GM12874 (cell line): Measurements from ENCODE around the gene LMNA.

Experiments
- CTCF ChIP-seq: IDR thresholded peaks from 2 replicates; pipeline ENCODE4 v1.5.1; 2011; ENCODE audit warnings: low read depth, mild to moderate bottlenecking, control low read depth, low read length, moderate library complexity; ENCODE audit not compliant: insufficient read depth

Gene LMNA

GRCh38 chr1:156102633-156103511 is 11.6 kb upstream of the LMNA start:
- no peak for TF ChIP-seq CTCF

- no peak for TF ChIP-seq CTCF
Measured at GRCh38 chr1:156103521-156103947, 11.0 kb upstream of the LMNA start.

GRCh38 chr1:156104065-156104810 is 10.3 kb upstream of the LMNA start:
- no peak for TF ChIP-seq CTCF

- TF ChIP-seq CTCF, result no peak
Measured at GRCh38 chr1:156104861-156105832, 9.4 kb upstream of the LMNA start.

- no peak for TF ChIP-seq CTCF
Measured at GRCh38 chr1:156106624-156107488, 7.7 kb upstream of the LMNA start.

- TF ChIP-seq CTCF, result no peak
Measured at GRCh38 chr1:156108057-156108456, 6.5 kb upstream of the LMNA start.
